Loucy (cell line): ENCODE measurements around the gene AACS.

Experiments used
- H2AFZ ChIP-seq: fragments of 200-600 bp; sonication (generic); 2 replicates; pipeline ENCODE4 v1.6.0; 2016; ENCODE audit warnings: antibody characterized with exemption, mild to moderate bottlenecking, low read length, moderate library complexity
- H3F3A ChIP-seq: fragments of 200-600 bp; 2 replicates; pipeline ENCODE4 v1.6.0; 2016; ENCODE audit warnings: antibody characterized with exemption, low read depth, mild to moderate bottlenecking
- H3K27me3 ChIP-seq: fragments of 200-600 bp; sonication (generic); 2 replicates; pipeline ENCODE4 v1.6.1; 2014; ENCODE audit warnings: low read length, mild to moderate bottlenecking; ENCODE audit not compliant: insufficient read depth, poor library complexity, severe bottlenecking
- H3K36me3 ChIP-seq: fragments of 200-600 bp; sonication (generic); 2 replicates; pipeline ENCODE4 v1.6.1; 2016; ENCODE audit warnings: low read length; ENCODE audit not compliant: insufficient read depth
- H3K4me1 ChIP-seq: fragments of 200-600 bp; sonication (generic); 2 replicates; pipeline ENCODE4 v1.5.1; 2014; ENCODE audit warnings: low read length, mild to moderate bottlenecking; ENCODE audit not compliant: insufficient read depth, poor library complexity, severe bottlenecking
- H3K4me2 ChIP-seq: fragments of 200-600 bp; sonication (generic); 2 replicates; pipeline ENCODE4 v1.6.0; 2014; ENCODE audit warnings: antibody characterized with exemption, low read length, low read depth, mild to moderate bottlenecking; ENCODE audit not compliant: poor library complexity, severe bottlenecking
- H3K4me3 ChIP-seq: fragments of 200-600 bp; sonication (generic); 2 replicates; pipeline ENCODE4 v1.5.1; 2014; ENCODE audit warnings: low read length, mild to moderate bottlenecking, mixed read lengths; ENCODE audit not compliant: poor library complexity, severe bottlenecking
- H3K79me2 ChIP-seq: fragments of 200-600 bp; sonication (generic); 2 replicates; pipeline ENCODE4 v1.6.1; 2014; ENCODE audit warnings: low read length; ENCODE audit not compliant: insufficient read depth
- H3K9ac ChIP-seq: fragments of 200-600 bp; sonication (generic); 2 replicates; pipeline ENCODE4 v1.6.0; 2014; ENCODE audit warnings: mild to moderate bottlenecking, low read depth, low read length, moderate library complexity; ENCODE audit not compliant: poor library complexity, severe bottlenecking
- H3K9me2 ChIP-seq: fragments of 200-600 bp; sonication (generic); replicated peaks from 2 replicates; pipeline ENCODE4 v1.6.1; 2016; ENCODE audit warnings: low read depth, low read length, mixed read lengths
- H3K9me3 ChIP-seq: fragments of 200-600 bp; sonication (generic); 2 replicates; pipeline ENCODE4 v1.6.1; 2014; ENCODE audit warnings: mild to moderate bottlenecking, antibody characterized with exemption, low read length, low read depth; ENCODE audit not compliant: insufficient read depth
- H4K20me1 ChIP-seq: fragments of 200-600 bp; sonication (generic); 2 replicates; pipeline ENCODE4 v1.6.0; 2014; ENCODE audit warnings: antibody characterized with exemption, low read length, mild to moderate bottlenecking; ENCODE audit not compliant: insufficient read depth, poor library complexity, severe bottlenecking
- EZH2phosphoT487 ChIP-seq: fragments of 200-600 bp; IDR thresholded peaks from 2 replicates; pipeline ENCODE4 v1.6.1; 2018; ENCODE audit warnings: antibody characterized with exemption, mild to moderate bottlenecking, moderate library complexity, borderline replicate concordance
- TF ChIP-seq, protein P1 (sequence below): fragments of 200-600 bp; sonication (generic); conservative IDR thresholded peaks from 2 replicates; pipeline ENCODE4 v1.5.1; 2014; ENCODE audit warnings: mild to moderate bottlenecking, antibody characterized with exemption, low read length

AACS gene

DNA sequence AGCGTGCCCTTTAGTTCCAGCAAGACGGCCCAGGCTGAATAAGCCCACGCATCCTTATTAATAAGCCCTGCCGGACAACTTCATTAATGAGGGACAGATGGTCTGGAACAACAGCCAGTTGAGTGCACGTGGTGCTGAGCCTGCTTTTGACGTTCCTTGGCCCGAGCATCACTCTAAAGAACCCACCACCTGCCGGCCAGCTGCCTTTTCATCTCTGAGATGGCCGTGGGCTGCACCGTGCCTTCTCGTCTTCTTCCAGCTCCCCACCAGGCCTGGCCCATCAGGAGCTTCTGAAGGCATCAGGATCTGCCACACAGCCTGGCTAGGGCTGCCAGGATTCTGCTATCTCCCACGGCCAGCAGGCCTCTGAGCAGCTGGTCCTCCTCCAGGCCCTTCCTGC, 80.0 kb downstream of the AACS start:
- Histone ChIP-seq H3K9me2 (no peaks in the 10 kb centered on the region), H3K4me1 (no peaks in the 10 kb centered on the region)

DNA sequence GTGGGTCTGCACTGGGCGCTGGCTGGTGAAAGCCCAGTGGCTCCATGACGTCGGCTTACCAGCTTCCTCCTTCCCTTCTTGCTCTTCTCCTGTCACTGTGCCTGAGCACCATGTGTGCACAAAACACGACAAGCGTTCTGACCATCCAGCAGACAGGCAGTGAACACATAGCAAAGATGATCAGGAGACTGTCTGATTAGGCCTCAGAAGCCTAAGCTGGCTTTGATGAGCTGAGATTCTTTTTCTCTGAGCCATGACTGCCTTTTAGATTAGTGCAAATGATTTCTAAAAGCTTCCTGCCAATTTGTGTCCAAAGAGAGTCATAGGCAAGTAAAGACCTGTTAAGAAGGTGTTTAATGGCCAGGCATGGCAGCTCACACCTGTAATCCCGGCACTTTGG, 83.1 kb downstream of the AACS start:
- H3F3A ChIP-seq = no peaks in the 10 kb centered on the region
- H3K4me1 ChIP-seq = no peaks in the 10 kb centered on the region
- no peak overlapping the region for H3K4me3 ChIP-seq
- no peaks in the 10 kb centered on the region for H4K20me1 ChIP-seq
- H3K4me2 ChIP-seq = no peak overlapping the region
- H3K36me3 ChIP-seq = no peaks in the 10 kb centered on the region
- H3K27me3 ChIP-seq = no peaks in the 10 kb centered on the region
- no peak overlapping the region for H3K9ac ChIP-seq
- no peaks in the 10 kb centered on the region for H3K9me3 ChIP-seq
- no peak overlapping the region for H2AFZ ChIP-seq
- no peak for TF ChIP-seq EZH2phosphoT487
- TF ChIP-seq, protein P1, sequence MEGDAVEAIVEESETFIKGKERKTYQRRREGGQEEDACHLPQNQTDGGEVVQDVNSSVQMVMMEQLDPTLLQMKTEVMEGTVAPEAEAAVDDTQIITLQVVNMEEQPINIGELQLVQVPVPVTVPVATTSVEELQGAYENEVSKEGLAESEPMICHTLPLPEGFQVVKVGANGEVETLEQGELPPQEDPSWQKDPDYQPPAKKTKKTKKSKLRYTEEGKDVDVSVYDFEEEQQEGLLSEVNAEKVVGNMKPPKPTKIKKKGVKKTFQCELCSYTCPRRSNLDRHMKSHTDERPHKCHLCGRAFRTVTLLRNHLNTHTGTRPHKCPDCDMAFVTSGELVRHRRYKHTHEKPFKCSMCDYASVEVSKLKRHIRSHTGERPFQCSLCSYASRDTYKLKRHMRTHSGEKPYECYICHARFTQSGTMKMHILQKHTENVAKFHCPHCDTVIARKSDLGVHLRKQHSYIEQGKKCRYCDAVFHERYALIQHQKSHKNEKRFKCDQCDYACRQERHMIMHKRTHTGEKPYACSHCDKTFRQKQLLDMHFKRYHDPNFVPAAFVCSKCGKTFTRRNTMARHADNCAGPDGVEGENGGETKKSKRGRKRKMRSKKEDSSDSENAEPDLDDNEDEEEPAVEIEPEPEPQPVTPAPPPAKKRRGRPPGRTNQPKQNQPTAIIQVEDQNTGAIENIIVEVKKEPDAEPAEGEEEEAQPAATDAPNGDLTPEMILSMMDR = no peak
- no peaks in the 10 kb centered on the region for H3K79me2 ChIP-seq
- H3K9me2 ChIP-seq = no peaks in the 10 kb centered on the region

More for the DNA sequence above, 80.0 kb downstream of the AACS start:
- no peaks in the 10 kb centered on the region for H3K27me3 ChIP-seq
- H3K9ac ChIP-seq = no peak overlapping the region
- no peaks in the 10 kb centered on the region for H3K36me3 ChIP-seq
- TF ChIP-seq EZH2phosphoT487 = no peak
- TF ChIP-seq, protein P1 = no peak
- no peak overlapping the region for H3K4me2 ChIP-seq
- H2AFZ ChIP-seq = no peak overlapping the region
- H3K9me3 ChIP-seq = no peaks in the 10 kb centered on the region
- no peaks in the 10 kb centered on the region for H4K20me1 ChIP-seq
- H3K79me2 ChIP-seq = no peaks in the 10 kb centered on the region
- H3K4me3 ChIP-seq = no peak overlapping the region
- H3F3A ChIP-seq = no peaks in the 10 kb centered on the region

DNA sequence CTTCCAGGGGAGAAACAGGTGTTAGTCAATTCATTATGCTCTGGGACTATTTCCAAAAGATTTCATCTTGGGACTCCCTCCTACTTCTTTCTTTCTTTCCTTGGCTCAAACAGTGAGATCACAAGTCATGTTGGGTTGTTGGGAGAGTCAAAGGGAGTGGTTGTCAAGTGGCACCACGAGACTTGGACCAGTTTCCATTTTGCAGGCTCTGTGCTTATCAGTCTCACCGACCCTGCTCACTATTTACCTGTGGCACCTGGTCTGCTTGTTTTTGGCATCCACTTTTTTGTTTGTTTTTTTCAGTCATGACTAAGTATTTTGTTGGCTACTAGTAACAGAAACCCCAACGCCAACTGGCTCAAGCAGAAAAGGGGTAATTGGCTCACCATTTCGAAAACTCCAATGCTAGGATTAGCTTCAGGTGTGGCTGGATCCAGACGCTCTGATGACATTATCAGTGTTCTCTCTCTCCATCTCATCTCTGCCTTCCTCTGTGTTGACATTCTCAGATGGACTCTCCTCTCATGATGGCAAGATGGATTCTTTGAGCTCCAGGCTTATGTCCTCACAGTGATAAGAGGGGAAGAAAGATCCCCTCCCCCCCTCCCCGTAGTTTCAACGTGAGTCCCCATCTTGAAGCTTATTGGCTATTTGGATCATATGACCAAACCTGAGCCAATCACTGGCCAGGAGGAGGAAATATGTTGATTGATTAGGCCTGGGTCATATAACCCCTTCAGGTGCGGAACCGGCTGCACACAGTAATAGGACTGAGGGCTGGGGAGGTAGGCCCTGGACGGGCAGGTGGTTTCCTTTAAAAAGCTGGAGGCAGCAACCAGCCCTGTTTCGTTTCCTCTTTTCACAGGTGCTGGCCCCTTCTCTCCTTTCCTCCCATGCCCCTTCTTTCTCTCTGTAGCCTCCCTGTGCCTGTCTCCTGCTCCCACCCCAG, 84.2 kb downstream of the AACS start:
- Histone ChIP-seq H3K4me2 (no peak overlapping the region), H3K27me3 (no peaks in the 10 kb centered on the region), H3K9me3 (no peaks in the 10 kb centered on the region), H3K9ac (no peak overlapping the region), H3K36me3 (no peaks in the 10 kb centered on the region), H3F3A (no peaks in the 10 kb centered on the region), H3K9me2 (no peaks in the 10 kb centered on the region), H2AFZ (no peak overlapping the region), H4K20me1 (no peaks in the 10 kb centered on the region), H3K4me3 (no peak overlapping the region), H3K79me2 (no peaks in the 10 kb centered on the region), H3K4me1 (no peaks in the 10 kb centered on the region)
- TF ChIP-seq, protein P1 = no peak
- TF ChIP-seq EZH2phosphoT487 = no peak
